HK-2 (cell line): ENCODE measurements around the gene ZFPM1.

ENCODE experiments used
- DNase-seq: peaks from one replicate; pipeline ENCODE4 v3.0.0-alpha.2; 2018; ENCODE audit not compliant: unreplicated experiment

ZFPM1 gene

DNA sequence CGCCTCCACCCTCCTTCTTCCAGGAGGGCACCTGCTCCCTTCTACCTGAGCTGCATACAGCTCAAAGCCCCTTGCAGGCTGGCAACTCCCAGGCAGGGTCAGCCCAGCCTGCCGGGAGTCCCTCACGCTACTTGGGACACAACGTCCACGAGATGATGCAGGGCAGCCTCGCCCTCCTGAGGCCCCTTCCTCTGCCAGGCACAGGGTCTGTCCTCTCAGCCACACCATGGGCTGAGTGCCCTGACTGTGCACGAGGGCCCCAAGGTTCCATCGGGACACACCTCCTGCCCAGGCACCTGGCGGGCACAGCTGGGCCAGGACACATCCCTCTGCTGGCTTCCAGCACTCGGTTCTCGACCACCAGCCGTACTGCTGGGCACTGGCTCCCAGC lies 86.2 kb downstream of the ZFPM1 start:
- DNase-seq: no peak

DNA sequence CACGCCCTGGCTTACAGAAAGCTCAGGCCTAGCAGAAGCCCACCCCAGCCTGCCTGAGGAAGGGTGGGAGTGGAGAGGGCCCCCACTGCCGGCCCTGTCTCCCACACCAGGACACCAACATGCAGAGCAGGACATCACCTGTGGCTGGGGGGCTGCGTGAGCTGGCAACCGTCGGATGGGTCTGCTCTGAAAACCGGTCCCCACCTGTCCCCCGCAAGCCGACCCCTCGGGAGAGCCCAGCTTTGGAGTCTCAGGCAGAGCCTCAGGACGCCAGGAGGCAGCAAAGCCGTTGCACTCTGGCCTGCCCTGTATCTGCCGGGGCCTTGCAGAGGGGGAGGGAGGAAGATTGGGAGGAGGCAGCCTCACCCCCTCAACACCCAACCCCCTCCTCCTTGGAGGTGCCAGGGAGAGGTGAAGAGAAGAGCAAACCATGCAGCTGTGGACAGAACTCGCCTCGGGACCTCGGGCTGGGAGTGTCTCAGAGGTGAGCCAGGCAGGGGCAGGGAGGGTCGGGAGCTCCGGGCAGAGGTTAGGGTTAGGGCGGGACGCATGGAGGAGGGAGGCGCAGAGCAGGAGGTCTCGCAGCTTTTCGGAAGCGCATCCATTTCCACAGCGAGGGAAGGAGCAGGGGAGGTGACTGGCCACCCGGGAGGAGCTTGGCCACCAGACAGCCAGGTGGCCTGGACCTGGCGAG lies 86.7 kb downstream of the ZFPM1 start:
- no peak for DNase-seq

DNA sequence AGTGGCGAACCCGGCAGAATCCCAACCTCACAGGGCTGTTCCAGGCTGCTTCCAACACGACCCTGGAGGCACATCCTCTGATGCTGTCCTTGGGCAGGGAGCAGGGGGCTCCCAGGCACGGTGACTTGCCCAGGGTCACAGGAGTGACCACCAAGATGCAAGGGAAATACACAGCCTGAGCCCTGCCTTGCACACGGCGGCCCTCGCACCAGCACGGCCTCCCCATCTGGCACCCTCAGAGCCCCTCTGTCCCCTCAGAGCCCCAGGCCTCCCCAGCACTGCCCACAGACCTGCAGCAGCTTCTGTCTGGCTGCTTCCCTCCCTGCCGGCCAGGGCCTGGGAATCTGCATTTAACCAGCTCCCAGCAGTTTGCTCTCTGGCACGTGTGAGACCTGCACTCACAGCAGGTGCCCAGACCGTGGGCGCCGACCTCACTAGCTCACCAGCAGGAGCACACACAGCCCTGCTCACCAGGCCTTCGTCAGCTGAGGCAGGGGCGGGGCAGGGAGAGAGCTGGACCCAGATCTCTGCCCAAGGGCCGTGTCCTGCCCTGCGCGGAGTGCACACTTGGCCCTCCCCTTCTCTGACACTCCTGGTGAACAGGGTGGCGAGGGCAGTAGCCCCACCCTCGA lies 87.4 kb downstream of the ZFPM1 start:
- no peak for DNase-seq

DNA sequence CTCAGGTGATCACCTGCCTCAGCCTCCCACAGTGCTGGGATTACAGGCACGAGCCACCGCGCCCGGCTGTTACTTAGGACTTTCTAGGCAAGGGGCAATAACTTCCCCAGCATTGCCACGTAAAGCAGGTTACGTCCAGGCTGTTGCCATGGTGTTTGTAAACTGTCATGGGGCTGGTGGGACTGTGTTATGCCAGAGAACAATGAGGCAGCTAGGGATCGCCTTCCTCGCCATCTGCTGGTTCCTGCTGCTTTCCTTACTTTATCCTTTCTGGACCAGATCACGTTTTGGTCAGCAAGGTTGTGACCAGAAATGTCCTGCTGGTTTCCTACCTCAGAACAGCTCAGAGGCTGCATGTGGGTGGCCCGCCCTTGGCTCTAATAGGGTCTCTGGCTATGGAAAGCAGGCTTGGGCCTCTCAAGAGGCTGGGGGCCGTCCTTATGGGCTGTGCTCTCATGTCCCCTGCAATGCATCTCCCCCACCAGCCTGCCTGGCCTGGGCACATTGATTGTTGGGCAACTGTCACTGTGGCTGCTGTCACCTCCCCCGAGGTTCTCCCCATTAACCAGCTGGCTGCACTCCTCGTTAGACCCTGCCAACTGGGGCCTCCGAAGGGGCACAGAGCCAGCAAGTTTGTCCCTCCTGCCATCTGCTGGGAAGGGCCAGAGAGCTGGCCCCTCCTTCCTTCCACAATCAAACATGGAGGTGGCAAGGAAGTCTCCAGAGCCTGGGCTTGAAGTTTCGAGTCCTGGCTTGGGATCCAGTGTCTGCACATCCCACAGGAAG lies 88.9 kb downstream of the ZFPM1 start:
- DNase-seq: no peak

DNA sequence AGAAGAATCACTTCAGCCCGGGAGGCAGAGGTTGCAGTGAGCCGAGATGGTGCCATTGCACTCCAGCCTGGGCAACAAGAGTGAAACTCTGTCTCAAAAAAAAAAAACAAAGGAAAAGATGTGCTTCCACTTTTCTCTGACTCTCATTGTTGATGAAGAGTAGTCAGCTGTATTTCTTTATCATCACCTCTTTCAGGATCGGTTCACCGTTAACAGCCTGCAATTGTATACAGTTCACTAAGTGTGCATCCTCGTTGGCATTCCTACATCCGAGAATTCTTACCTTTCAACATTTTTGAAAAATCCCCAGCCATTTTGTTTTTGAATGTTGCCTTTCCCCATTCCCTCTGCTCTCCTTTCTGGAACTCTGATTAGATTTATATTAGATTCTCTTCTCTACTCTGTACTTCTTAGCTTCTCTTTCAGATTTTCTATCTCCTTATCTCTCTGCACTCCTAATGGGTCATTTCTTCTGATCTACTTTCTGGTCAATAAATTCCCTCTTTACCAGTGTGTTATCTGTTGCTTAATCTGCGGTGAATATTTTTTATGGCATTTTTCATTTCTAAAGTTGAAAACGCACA lies 90.2 kb downstream of the ZFPM1 start:
- DNase-seq: no peak

DNA sequence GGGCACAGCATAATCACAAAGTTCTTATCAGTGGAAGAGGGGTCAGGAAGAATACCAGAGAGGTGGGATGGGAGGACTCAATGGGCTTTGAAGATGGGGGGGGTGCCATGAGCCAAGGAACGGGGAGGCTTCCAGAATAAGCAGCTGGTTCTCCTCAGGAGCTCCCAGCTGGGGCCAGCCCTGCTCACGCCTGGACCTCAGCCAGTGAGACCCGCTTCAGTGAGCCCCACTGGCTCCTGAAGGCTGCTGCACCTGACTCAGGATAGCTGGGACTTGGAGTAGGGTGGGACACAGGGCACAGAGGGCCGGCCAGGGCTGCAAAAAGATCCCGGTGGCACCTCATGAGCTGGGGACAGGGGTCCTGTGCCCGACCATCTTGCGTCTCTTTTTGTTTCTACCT lies 92.7 kb downstream of the ZFPM1 start:
- DNase-seq: no peak

DNA sequence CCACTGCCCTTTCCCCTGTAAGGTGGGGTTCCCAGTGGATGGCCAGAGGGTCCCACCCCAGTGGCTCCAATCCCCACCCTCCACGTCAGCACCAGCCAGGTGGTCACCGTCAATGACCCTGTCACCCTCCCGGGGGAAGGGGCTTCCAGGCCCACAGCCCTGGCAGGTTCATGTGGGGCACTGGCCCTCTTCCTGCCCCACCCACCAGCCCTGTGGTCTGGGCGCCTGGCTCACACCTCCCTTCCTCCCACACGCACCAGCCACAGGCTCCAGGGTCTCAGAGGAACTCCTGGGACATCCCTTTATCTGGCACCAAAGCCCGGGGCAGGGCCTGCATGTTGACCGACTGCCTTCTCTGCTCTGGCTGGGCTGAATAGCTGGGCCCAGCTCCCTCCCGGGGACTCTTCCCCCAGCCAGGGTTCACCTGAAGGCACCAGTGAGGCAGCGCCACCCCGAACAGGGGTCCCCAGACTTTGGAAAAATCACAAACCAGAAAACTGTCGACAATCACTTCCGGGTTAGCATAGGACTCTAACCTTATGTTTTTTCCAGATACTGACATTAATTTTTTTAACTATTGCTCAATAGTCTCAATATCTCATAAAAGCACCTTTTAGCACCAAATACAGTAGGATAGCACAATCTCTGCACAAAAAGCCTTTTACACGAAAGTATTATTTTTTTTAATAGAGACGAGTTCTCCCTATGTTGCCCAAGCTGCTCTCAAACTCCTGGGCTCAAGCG lies 95.2 kb downstream of the ZFPM1 start:
- no peak for DNase-seq

DNA sequence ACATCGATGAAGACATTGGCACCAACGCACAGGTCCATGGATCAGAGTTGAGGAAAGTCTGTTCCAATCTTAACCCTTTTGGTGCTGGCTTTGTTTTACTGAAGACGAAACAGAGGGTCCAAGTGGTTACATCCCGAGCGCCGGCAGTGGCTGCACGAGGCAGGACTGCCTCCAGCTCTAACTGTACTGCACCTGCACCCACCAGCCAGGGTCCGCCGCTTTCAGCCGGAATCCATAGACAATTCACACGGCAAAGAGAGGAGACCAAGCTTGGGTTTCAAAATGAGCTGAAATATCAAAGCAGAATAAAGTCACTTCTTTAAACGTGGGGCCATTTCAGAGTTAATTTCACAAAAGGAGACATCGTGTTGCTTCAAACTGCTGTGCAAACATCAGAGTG lies 95.9 kb downstream of the ZFPM1 start:
- no peak for DNase-seq

DNA sequence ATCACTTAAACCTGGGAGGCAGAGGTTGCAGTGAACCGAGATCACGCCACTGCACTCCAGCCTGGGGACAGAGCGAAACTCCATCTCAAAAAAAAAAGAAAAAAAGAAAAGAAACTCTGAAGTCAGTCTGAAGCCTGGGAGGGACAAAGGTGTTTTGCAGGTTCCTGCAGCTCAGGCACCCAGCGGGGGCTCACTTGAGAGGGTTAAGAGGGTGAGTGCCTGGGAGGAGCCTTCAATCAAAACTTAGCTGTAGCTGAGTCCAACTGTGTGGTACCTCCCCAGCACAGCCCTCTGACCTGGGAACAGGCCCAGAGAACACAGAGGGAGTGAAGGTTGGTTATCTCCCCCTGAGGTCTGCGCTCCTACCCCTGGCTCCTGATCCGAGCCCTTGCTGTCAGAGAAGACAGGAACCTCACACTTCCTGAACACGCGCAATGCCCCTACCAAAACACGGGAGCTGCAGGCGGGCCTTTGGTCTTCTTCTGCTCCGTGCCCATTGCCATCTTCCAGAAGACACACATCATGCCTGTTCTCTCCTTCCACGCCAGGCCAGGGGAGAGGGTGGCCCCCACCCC lies 96.7 kb downstream of the ZFPM1 start:
- no peak for DNase-seq

DNA sequence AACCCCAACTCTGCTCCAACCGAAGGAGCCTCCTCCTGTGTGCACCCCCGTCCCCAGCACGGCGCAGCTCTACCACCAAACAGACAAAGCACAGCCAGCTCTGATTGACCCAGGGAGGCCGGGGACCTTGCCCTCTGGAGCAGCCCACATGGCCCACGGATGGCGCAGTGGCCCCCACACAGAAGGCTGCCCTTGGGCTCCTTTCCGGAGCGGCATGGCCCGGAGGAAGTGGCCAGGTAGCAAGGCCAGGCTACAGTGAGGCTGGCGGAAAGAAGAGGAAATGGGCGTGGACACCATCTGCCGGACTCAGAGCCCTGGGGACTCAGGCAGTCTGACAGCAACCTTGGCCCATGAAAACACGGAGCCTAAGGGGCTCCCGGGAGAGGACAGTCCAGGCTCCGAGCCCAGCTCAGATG lies 97.2 kb downstream of the ZFPM1 start:
- no peak for DNase-seq

DNA sequence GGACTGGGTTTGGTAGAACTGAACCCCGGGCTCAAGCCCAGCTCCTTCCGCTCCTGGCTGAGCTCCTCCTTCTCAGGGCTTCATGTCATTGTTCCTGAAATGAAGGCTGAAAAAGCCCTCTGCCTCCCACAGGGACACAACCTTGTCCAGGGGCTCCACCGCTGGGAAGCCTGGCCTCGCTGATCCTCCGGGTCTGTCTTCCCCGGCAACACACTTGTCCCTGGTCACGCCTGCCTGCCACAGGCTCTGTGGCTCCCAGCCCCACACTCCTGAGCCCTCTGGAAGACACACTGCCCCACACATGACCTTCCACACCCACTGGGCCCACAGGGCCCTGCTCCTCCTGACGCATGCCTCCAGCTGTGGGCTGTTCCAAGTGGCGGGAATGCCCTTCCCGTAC lies 99.1 kb downstream of the ZFPM1 start:
- DNase-seq: no peak

DNA sequence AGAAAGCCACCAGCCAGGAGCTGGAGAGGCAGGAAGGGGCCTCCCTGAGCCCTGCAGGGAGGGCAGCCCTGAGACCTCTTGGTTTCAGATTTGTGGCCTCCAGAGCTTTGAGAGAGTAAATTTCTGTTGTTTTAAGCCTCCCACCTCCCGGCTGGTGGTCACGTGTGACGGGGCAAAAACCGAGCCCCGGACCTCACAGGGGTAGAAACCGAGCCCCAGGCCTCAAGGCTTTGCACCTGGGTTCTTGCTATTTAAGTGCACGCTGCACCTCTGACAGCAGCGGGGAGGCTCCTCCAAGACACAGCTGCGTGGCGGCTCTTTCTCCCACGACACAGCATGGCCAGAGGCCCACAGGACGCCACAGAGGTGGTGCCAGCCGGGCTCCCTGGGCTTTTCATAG lies 99.7 kb downstream of the ZFPM1 start:
- DNase-seq: no peak

DNA sequence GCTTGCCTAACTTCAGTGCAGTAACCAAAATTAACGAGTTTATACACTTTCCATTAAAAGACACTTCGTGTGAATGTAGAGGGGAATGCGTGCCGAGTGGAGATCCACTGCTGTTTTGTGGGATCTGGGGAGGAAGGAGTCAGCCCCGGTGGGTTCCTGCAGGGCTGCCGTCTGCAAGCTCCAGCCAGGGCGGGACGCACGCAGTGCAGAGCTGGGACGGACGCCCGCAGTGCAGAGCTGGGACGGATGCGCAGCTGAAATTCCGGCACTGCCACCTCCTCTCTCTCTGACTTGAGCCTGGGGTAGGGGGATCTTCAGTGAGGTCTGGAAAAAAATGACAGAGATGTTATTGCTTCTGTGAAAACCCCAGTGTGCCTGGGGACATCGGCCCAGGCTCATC lies 100.7 kb downstream of the ZFPM1 start:
- no peak for DNase-seq

DNA sequence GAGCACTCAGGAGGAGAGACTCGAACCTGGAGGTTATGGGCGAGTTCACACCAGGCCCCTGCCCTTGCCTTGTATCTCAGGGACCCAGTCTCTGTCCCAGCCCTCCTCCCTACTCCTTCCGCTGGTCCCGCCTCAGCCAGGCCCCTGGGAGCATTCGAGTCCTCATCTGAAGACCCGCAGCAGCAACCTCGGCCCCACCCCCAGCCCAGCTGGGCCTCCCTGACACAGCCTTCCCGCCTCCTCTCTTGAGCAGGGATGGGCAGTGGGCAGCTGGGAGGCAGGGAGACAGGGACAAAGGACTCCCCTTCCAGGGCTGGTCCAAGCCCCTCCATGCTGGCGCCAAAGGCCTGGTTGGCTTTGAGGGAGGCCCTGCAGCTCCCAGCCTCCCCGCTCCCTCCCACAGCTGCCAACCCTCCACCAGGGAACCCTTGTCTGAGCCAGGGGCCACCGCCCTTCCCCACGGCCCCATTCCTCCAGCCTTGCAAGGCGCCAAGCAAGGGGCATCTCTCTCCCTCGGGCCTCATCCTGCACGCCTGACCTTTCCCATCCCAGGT lies 101.7 kb downstream of the ZFPM1 start:
- no peak for DNase-seq

DNA sequence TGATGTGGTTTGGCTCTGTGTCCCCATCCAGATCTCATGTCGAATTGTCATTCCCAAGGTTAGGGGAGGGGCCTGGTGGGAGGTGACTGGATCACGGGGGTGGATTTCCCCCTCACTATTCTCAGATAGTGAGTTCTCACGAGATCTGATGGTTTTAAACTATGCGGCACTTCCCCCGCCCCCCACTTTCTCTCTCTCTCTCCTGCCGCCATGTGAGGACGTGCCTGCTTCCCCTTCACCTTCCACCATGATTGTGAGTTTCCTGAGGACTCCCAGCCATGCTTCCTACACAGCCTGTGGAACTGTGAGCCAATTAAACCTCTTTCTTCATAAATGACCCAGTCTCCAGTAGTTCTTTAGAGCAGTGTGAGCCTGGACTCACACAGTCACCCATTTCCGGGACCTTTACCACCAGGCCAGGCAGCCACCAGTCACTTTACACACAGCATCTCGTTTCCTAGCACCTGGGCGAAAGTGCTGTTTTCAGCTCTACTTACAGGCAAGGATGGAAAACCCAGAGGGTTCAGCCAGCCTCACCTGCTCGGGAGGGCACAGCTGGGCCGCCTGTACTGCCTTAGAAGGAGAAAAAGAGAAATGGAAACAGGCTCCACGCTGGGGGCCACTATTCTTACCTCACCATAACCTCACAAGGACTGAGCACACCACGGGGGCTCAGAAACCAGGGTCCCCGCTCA lies 103.4 kb downstream of the ZFPM1 start:
- DNase-seq: no peak

DNA sequence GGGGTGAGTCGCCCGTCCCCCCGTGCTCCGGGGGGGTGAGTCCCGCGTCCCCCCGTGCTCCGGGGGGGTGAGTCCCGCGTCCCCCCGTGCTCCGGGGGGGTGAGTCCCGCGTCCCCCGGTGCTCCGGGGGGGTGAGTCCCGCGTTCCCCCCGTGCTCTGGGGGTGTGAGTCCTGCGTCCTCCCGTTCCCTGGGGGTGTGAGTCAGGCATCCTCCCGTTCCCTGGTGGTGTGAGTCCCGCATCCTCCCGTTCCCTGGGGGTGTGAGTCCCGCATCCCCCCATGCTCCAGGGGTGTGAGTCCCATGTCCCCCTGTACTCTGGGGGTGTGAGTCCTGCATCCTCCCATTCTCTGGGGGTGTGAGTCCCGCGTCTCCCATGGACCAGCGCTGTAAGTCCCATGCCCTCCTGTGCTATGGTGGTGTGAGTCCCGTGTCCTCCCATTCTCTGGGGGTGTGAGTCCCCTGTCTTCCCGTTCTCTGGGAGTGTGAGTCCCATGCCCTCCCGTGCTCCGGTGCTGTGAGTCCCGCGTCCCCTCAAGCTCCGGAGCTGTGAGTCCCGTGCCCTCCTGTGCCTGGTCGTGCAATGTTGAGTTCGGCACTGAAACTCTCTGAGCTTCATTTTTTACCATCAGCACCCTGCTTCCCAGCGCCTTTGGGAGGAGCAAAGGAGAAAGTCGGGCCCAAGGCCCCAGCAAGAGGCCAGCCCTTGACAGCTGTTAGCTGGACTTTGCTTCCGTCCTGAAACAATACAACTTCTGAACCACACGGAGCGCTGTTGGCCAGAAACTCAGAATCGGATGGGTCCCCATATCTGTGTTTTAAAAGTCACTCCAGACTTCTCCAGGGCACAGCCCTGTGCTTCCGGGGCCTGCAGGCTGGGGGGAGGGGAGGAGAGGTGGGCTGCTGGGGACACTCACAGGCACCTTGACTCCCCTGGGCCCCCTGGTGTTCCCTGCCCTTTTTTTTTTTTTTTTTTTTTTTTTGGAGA lies 105.7 kb downstream of the ZFPM1 start:
- no peak for DNase-seq

DNA sequence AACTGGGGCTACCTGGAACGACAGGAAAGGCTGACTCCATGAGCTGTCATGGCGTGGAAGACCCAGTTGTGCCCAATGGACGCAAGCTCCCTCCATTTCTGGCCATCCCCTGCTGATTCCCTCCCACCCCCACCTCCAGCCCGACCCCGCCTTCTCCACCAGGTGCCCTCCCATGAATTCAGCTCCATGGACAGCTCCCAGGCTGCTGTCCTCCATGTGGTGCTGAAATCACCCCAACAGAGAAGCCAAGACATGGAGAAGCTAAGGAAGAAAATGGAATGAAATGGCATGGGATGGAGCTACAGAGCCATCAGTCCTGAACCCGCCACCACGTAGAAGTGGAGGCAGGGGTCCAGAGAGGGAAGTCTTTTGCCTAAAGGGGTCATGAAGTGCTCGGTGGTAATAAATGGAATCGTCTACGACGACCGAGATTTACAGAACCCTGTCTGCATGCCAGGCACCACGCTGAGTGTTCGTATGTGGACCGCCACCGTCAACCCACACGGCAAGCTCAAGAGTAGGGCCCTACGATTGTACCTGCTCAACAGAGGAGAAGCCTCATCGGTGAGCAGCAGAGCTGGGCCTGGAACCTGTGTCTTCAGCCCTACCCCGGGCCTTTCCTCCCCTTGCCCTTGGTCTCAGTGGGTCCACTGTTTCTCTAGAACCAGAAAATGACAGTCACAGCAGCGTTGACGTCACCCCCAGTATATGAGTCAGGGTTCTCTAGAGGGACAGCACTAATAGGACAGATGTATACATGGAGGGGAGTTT lies 107.8 kb downstream of the ZFPM1 start:
- no peak for DNase-seq

DNA sequence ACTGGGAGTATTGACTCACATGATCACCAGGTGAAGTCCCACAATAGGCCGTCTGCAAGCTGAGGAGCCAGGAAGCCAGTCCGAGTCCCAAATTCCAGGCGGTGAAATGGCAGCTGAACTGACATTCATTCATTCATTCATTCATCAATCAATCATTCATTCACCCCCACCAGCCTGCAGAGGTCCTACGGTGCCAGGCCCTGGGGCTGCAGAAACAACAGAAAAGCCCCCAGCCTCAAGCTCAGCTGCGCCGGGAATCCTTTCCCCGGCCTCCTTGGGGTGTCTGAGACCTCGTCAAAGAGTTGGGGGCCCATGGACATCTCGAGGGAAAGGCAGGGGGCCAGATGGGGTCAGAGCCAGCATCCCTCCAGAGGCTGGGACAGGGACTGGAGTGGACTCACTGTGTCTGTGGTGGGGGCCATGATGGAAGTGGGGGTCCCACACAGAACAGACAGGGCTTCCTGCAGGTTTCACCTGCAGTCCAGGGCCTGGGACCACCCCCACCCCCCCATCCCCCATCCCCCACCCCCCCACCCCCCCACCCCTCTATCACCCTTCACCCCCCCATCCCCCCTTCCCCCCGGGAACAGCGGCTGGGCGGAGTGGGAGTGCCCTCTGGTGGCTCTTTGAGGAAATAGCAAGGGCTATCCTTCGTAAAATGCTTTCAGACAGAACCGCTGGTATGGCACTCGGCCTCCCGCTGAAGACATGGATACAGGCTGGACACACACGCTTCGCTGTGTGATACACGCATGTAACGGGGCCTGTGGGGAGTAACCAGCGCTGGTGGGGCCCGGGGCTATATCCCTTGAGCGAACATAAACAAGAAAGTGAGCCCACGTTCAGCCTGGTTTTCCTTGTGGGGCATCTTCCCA lies 108.6 kb downstream of the ZFPM1 start:
- peak; percentile 54 for DNase-seq
